Suppressor macrophage treated with lipopolysaccharide for 1 hour (primary cell): ENCODE measurements around the gene SLMAP.

ENCODE experiments used
- DNase-seq, 3 donors: peaks; one replicate each; pipeline ENCODE4 v3.0.0-alpha.2; 2020 to 2022

The SLMAP gene

DNA sequence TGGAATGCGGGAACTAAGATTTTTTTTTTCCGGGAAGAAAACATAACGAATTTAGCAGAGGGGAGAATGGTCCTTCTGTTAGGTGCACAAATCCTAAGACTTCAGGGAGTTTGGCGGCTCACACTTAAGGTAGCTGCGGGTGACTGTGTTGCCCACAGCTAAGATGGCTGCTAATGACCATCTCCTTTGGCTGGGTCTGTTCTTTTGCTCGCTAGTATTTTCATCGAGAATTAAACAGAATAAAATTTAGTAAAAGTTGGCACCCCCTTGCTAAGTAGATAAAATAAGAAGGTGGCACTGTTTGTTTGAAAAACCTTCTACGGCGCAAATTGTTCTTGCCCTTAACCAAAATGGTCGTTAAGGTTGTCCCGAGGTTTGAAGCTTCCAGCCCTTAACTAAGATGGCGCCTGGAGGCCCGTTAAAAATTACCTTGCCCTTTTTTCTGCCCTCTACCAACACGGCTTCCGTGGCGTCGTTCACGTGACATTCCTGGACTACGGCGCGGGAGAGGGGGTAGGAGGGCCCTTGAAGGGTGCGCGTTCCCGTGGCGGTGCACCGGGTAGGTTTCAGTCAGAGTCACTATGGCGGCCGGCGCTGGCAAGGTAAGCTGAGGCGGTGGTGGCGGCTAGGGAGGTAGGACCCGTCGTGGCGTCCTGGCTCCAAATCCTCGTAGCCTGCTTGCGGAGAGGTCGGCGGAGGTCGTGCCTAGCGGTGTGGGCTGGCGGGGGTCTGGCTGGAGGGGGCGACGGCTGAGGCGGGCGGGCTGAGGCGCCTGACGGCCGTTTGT lies at the start of gene SLMAP:
Gene SLMAP (plus strand): TSS at position 569 of the 787 bp plus-strand sequence. CDS start 1,343 bp downstream, outside the sequence.
- DNase-seq: peak; percentile 98 to 99 (median 98)

DNA sequence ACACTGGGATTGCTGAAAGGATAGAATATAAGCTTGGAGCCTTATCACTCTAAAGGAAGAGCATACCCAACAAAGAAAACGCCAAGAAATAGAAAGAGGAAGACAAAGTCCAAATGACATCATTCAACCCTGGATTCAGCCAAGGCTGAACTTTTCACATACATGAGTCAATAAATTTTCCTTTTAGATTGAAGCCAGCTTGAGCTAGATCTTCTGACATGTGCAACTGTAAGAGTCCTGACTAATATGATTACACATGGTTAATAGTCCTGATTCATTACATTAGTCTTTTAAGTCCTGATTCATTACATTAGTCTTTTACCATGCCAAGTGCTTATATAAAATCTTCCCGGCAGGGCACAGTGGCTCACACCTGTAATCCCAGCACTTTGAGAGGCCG lies 49.6 kb upstream of the SLMAP start:
- DNase-seq: peak; percentile 82 to 98 (median 96)

GRCh38 chr3:57709031-57709430 lies 47.1 kb upstream of the SLMAP start:
- DNase-seq: peak in 2 of 3 donors; percentile 17 to 25

- DNase-seq: peak in 1 of 3 donors; percentile 17
Measured at GRCh38 chr3:57709559-57709958, 46.5 kb upstream of the SLMAP start.

GRCh38 chr3:57715686-57716085 lies 40.4 kb upstream of the SLMAP start:
- DNase-seq: no peak

- DNase-seq: no peak
Measured at GRCh38 chr3:57717205-57717868, 38.8 kb upstream of the SLMAP start.

DNA sequence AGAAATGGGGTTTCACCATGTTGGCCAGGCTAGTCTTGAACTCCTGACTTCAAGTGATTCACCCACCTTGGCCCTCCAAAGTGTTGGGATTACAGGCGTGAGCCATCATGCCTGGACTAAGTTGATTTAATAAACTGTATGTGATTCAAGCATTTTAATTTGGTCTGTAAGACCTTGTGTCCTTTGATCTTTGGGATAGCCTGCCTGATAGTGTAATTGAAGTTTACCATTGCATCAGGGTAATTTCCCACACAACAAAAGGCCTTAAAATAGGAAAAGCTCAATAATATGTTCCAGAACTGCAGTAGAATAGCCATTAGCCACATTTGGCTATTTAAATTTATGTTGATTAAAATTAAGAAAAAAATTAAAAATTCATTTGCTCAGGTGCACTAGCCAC lies 38.0 kb upstream of the SLMAP start:
- no peak for DNase-seq

DNA sequence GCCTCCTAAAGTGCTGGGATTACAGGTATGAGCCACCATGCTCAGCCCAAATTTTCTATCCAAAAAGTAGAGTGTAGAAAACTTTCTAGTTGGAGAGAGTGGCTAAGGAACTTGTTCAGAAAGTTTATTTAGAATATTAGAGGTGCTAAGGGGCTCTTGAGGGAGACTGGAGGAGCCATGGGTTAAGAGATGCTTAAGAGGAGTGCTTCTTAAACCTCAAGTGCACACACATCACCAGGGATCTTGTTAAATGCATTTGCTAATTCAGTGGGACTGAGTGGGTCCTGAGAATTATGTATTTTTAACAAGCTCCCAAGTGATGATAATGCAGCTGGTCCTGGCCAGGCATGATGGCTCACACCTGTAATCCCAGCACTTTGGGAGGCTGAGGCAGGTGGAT lies 29.7 kb upstream of the SLMAP start:
- DNase-seq: no peak

DNA sequence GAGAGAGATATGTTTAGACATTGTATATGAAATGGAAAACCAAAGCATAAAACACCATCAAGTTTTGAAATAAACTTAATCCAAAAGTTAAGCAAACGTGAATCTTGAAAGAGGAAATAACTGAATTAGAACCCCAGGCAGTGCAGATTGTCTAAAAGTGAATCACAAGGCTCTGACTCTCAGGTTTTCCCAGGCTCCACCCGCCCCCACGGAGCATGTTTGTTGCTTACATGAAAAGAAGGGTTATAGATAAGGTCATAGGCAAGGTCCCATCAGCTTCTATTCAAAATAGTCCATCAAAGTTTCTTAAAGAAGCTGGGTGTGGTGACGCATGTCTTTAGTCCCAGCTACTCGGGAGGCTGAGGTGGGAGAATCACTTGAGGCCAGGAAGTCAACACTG lies 29.0 kb upstream of the SLMAP start:
- DNase-seq: peak; percentile 84 to 90 (median 85)

DNA sequence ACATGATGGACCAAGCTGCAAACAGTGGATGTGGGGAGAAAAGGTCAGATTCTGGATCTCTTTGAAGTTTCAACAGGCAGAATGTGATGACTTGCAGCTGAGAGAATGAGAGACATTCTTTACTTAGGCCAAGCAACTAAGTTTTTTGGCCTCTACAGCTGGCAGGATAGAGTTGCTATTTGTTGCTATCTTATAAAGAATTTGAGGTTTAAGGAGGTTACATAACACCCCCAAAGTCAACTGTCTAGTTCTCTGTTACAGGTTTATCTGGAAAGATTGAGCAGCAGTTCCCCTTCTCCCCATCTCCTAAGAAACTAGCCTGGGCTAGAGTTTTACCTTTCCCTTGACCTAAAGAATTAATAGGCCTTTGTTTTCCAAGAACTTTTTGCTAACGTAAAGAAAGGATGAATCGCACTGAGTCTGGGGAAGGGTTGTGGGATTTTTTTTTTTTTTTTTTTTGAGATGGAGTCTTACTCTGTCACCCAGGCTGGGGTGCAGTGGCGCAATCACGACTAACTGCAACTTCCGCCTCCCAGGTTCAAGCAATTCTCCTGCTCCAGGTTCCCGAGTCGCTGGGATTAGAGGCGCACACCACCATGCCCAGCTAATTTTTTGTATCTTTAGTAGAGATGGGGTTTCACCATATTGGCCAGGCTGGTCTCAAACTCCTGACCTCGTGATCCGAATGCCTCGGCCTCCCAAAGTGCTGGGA lies 26.6 kb upstream of the SLMAP start:
- DNase-seq: peak; percentile 32 to 46 (median 46)

DNA sequence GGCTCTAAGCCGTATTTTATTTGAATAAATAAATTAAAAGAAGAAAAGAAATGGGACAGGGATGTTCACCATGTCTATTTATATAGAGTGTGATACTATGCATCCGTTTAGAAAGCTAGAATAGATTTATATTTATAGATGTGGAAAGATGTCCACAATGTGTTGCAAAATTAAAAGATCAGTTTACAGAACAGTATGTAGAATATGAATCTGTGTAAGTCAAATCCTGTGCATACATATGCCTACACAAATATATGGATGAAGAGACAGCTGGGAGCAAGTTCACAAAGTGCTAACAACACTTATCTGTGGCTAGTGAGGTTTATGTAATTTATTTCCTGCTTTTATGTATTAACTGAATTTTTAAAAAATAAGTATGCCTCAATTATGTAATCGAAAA lies 25.4 kb upstream of the SLMAP start:
- no peak for DNase-seq

GRCh38 chr3:57731311-57731710 lies 24.8 kb upstream of the SLMAP start:
- DNase-seq: no peak

GRCh38 chr3:57733790-57734189 lies 22.3 kb upstream of the SLMAP start:
- no peak for DNase-seq

GRCh38 chr3:57735405-57735804 lies 20.7 kb upstream of the SLMAP start:
- no peak for DNase-seq

GRCh38 chr3:57737840-57738239 lies 18.3 kb upstream of the SLMAP start:
- no peak for DNase-seq

DNA sequence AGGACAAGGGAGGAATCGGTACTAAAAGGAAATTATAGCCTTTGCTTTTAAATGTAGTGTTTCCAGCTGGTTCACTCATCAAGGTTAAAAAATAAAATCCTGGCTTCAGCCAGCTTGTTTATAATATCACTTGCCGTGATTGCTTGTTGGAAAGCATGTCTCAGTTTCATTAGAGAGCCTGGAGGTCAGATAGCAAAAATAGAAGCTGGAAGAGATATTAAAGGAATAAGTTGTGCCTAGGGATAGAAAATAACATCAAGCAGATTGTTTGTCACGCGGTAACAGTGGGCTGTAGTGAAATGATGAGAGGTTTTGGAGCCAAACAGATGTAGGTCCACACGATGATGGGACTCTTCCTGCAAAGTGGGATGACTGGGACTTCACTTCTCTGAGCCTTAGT lies 17.7 kb upstream of the SLMAP start:
- no peak for DNase-seq

GRCh38 chr3:57740027-57740426 lies 16.1 kb upstream of the SLMAP start:
- no peak for DNase-seq

- DNase-seq: no peak
Measured at GRCh38 chr3:57743496-57743895, 12.6 kb upstream of the SLMAP start.

GRCh38 chr3:57745101-57745500 lies 11.0 kb upstream of the SLMAP start:
- no peak for DNase-seq

DNA sequence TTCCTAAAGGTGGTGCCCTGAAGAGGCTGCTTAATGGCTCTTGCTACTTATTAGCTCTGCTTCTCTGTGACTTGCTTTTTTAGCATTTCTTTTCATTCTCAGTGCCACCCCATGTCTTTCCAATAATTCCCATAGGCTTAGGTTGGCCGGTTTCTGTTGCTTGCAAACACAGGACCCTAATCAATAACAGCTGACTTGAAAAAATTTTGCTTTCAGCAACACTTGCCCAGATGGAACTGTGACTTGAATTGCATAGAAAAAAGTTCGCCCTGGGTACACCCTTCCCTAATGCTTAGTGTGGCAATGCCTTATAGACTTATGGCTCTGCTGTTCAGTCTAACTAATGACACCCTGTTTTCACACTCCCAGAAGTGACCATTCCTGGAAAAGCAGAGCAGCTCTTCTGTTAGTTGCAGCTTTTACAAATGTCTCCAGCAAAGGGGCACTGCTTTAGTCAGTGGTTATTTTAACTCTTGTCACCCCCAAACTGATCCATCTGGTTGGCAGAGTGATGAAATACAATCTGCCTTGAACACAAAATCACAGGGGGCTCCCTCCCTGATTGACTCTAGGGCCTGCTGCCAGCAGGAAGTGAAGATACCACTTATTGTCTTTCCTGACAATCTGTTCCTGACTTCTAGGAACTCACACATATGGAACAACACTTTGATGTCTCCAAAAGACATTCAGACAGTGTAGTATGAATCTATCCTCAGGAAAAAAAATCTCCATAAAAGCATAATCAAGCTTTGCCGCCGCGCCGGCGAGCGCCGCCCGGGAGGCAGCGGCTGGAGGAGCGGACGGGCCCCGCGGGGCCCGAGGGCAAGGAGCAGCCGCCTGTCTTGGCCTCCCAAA lies 9.7 kb upstream of the SLMAP start:
- no peak for DNase-seq

DNA sequence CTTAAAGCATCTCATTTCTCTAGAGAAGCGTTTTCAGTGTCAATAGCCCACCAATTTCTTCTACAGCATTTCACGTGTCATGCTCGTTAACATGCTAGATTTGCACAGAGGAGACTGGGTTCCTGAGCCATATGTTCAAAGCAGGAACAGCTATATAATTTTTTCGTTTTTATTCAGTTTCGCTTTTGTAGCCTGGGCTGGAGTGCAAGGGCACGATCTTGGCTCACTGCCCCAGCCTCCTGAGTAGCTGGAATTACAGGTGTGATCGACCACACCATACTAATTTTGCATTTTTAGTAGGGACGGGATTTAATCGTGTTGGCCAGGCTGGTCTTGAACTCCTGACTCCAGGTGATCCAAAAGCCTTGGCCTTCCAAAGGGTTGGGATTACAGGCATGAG lies 6.6 kb upstream of the SLMAP start:
- no peak for DNase-seq

DNA sequence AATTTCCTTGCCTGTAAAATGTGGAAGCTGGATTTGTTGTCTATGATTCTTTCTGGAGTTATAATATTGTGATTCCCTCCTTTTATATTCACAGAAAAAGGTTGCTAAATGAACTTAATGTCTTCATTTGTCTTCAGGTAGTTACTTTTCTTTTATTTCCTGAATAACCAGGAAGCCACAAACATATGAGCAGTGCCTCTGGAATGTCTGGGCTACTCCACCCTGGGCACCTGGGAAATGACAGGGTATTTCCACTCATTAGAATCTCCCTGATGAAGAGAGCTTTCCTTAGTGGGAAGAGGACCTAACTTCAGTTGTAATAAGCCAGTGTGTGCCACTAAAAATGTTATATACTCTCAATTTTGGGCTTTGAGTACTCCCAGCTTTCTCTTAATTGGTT lies 3.8 kb upstream of the SLMAP start:
- no peak for DNase-seq

DNA sequence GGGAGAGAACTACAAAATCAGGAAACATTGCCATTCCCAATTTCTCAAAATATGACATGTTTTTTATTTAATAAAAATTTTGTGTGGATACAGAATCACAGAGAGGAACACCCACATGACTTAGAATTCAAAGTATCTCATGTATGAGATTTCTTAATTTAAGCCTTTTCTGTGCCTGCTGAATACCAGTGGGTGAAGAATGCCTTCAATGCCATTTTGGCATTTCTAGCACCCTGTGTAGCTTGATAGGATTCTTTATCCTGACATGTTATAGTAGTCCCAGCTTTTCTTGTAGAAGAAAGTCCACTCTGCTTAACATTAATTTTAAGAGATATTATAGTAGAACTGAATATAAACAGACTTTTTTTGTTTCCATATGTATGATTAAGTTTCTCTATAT lies 3.1 kb upstream of the SLMAP start:
- DNase-seq: no peak
